ENCODE results near the gene PRTFDC1.

PRTFDC1 gene

GRCh38 chr10:24884793-24885192 is 67.6 kb downstream of the PRTFDC1 start:
- TF ChIP-seq CTCF (conservative IDR thresholded peaks at IDR 0.05; ENCODE audit: low read depth, low read length) = no peak
- no peak overlapping the region for H3K27ac ChIP-seq

GRCh38 chr10:24884316-24884715 is 68.1 kb downstream of the PRTFDC1 start:
- no peak overlapping the region for H3K4me3 ChIP-seq (IDR thresholded peaks at IDR 0.05; ENCODE audit: insufficient read depth, low read depth, low read length)
- H4K20me1 ChIP-seq (ENCODE audit: insufficient read depth) = no peaks in the 10 kb centered on the region
- H3K27ac ChIP-seq = no peak overlapping the region
- peaks cover 12% of the 10 kb centered on the region for H3K4me1 ChIP-seq (ENCODE audit: low read depth, poor library complexity, severe bottlenecking)
- no peak for TF ChIP-seq CTCF (conservative IDR thresholded peaks at IDR 0.05; ENCODE audit: low read depth, low read length)
- H3K4me2 ChIP-seq = no peak overlapping the region
- H2AFZ ChIP-seq (ENCODE audit: low read depth) = no peak overlapping the region
- H3K9ac ChIP-seq = no peak overlapping the region
- no peaks in the 10 kb centered on the region for H3K27me3 ChIP-seq (ENCODE audit: insufficient read depth, low read depth)
- H3K79me2 ChIP-seq (ENCODE audit: insufficient read depth, low read depth) = no peaks in the 10 kb centered on the region
- no peaks in the 10 kb centered on the region for H3K36me3 ChIP-seq (ENCODE audit: insufficient read depth)

More at GRCh38 chr10:24884793-24885192, 67.6 kb downstream of the PRTFDC1 start:
- H3K4me1 ChIP-seq (ENCODE audit: low read depth, poor library complexity, severe bottlenecking) = peaks cover 12% of the 10 kb centered on the region
- H3K27me3 ChIP-seq (ENCODE audit: insufficient read depth, low read depth) = no peaks in the 10 kb centered on the region
- no peak overlapping the region for H2AFZ ChIP-seq (ENCODE audit: low read depth)
- no peaks in the 10 kb centered on the region for H4K20me1 ChIP-seq (ENCODE audit: insufficient read depth)
- H3K36me3 ChIP-seq (ENCODE audit: insufficient read depth) = no peaks in the 10 kb centered on the region
- H3K4me3 ChIP-seq (IDR thresholded peaks at IDR 0.05; ENCODE audit: insufficient read depth, low read depth, low read length) = no peak overlapping the region
- no peak overlapping the region for H3K4me2 ChIP-seq
- no peaks in the 10 kb centered on the region for H3K79me2 ChIP-seq (ENCODE audit: insufficient read depth, low read depth)
- no peak overlapping the region for H3K9ac ChIP-seq

GRCh38 chr10:24883176-24883575 is 69.2 kb downstream of the PRTFDC1 start:
- no peaks in the 10 kb centered on the region for H3K36me3 ChIP-seq (ENCODE audit: insufficient read depth)
- H3K4me1 ChIP-seq (ENCODE audit: low read depth, poor library complexity, severe bottlenecking) = peaks cover 12% of the 10 kb centered on the region
- no peak overlapping the region for H3K4me3 ChIP-seq (IDR thresholded peaks at IDR 0.05; ENCODE audit: insufficient read depth, low read depth, low read length)
- H3K79me2 ChIP-seq (ENCODE audit: insufficient read depth, low read depth) = no peaks in the 10 kb centered on the region
- H3K4me2 ChIP-seq = no peak overlapping the region
- H3K9ac ChIP-seq = no peak overlapping the region
- no peak overlapping the region for H2AFZ ChIP-seq (ENCODE audit: low read depth)
- TF ChIP-seq CTCF (conservative IDR thresholded peaks at IDR 0.05; ENCODE audit: low read depth, low read length) = no peak
- no peak overlapping the region for H3K27ac ChIP-seq
- H4K20me1 ChIP-seq (ENCODE audit: insufficient read depth) = no peaks in the 10 kb centered on the region
- no peaks in the 10 kb centered on the region for H3K27me3 ChIP-seq (ENCODE audit: insufficient read depth, low read depth)

GRCh38 chr10:24882047-24882698 is 70.2 kb downstream of the PRTFDC1 start:
- Histone ChIP-seq H3K4me1 (ENCODE audit: low read depth, poor library complexity, severe bottlenecking) (peaks cover 12% of the 10 kb centered on the region), H3K9ac (no peak overlapping the region), H3K27me3 (ENCODE audit: insufficient read depth, low read depth) (no peaks in the 10 kb centered on the region), H3K36me3 (ENCODE audit: insufficient read depth) (no peaks in the 10 kb centered on the region), H2AFZ (ENCODE audit: low read depth) (no peak overlapping the region), H3K4me3 (IDR thresholded peaks at IDR 0.05; ENCODE audit: insufficient read depth, low read depth, low read length) (no peak overlapping the region), H4K20me1 (ENCODE audit: insufficient read depth) (no peaks in the 10 kb centered on the region), H3K4me2 (no peak overlapping the region), H3K79me2 (ENCODE audit: insufficient read depth, low read depth) (no peaks in the 10 kb centered on the region), H3K27ac (no peak overlapping the region)
- no peak for TF ChIP-seq CTCF (conservative IDR thresholded peaks at IDR 0.05; ENCODE audit: low read depth, low read length)

Measured in KMS-11 (cell line).